GM18499 (cell line): ENCODE measurements around the gene PNMA5.
"Not testable (repeated sequence)": the region's sequence is repeated elsewhere in the genome, so short reads cannot be mapped to it uniquely, and the experiment has no call there.

ENCODE experiments used
- ATAC-seq: cut with Tn5 transposase; IDR thresholded peaks from one replicate; pipeline ENCODE4 v1.9.1; 2021; ENCODE audit warnings: moderate number of reproducible peaks; ENCODE audit not compliant: insufficient read depth, unreplicated experiment

The PNMA5 gene

GRCh38 chrX:152993933-152994332, at the start of gene PNMA5:
Gene PNMA5 (minus strand): TSS chrX:152994116. CDS start chrX:152991598, 2,518 bp downstream.
- ATAC-seq: no peak

GRCh38 chrX:153032397-153033118, 38.6 kb upstream of the PNMA5 start:
- ATAC-seq: peak; percentile 33

- no peak for ATAC-seq
Observed at GRCh38 chrX:153030801-153031200, 36.9 kb upstream of the PNMA5 start.

GRCh38 chrX:153029875-153030274, 36.0 kb upstream of the PNMA5 start:
- no peak for ATAC-seq

GRCh38 chrX:153029162-153029561, 35.2 kb upstream of the PNMA5 start:
- no peak for ATAC-seq

GRCh38 chrX:153028487-153028886, 34.6 kb upstream of the PNMA5 start:
- not testable (repeated sequence) for ATAC-seq

GRCh38 chrX:153026501-153026900, 32.6 kb upstream of the PNMA5 start:
- not testable (repeated sequence) for ATAC-seq

GRCh38 chrX:153019166-153019565, 25.2 kb upstream of the PNMA5 start:
- ATAC-seq: no peak

- not testable (repeated sequence) for ATAC-seq
Observed at GRCh38 chrX:153017174-153017573, 23.3 kb upstream of the PNMA5 start.

- ATAC-seq: no peak
Observed at GRCh38 chrX:153004780-153005179, 10.9 kb upstream of the PNMA5 start.

GRCh38 chrX:153003981-153004380, 10.1 kb upstream of the PNMA5 start:
- no peak for ATAC-seq

GRCh38 chrX:153002182-153002581, 8.3 kb upstream of the PNMA5 start:
- ATAC-seq: not testable (repeated sequence)

GRCh38 chrX:152997337-152997736, 3.4 kb upstream of the PNMA5 start:
- ATAC-seq: no peak

- no peak for ATAC-seq
Observed at GRCh38 chrX:152992115-152992514, 1.8 kb downstream of the PNMA5 start.

GRCh38 chrX:152991123-152991522, 2.8 kb downstream of the PNMA5 start:
- ATAC-seq: no peak

GRCh38 chrX:152989292-152989658, 4.6 kb downstream of the PNMA5 start:
- no peak for ATAC-seq

- no peak for ATAC-seq
Observed at GRCh38 chrX:152988536-152989291, 5.2 kb downstream of the PNMA5 start.

- ATAC-seq: no peak
Observed at GRCh38 chrX:152987801-152988200, 6.1 kb downstream of the PNMA5 start.

- not testable (repeated sequence) for ATAC-seq
Observed at GRCh38 chrX:152987156-152987555, 6.8 kb downstream of the PNMA5 start.

GRCh38 chrX:152985383-152985782, 8.5 kb downstream of the PNMA5 start:
- not testable (repeated sequence) for ATAC-seq

GRCh38 chrX:152968193-152968592, 25.7 kb downstream of the PNMA5 start:
- no peak for ATAC-seq

GRCh38 chrX:152960115-152960514, 33.8 kb downstream of the PNMA5 start:
- no peak for ATAC-seq
